MM.1S (cell line): ENCODE results near the gene GPR26.

Source experiments
- DNase-seq: peaks from one replicate; pipeline ENCODE4 v3.0.0-alpha.2; 2015
- H2AFZ ChIP-seq: fragments of 300-600 bp; sonication (generic); 2 replicates; pipeline ENCODE4 v1.6.0; 2016; ENCODE audit warnings: antibody characterized with exemption, low read length
- H3F3A ChIP-seq: fragments of 300-600 bp; sonication (generic); 2 replicates; pipeline ENCODE4 v1.6.1; 2016; ENCODE audit warnings: mild to moderate bottlenecking, antibody characterized with exemption, low read length, moderate library complexity, mixed read lengths; ENCODE audit not compliant: insufficient read depth
- H3K27ac ChIP-seq: fragments of 300-600 bp; sonication (generic); 2 replicates; pipeline ENCODE4 v1.5.1; 2016; ENCODE audit warnings: mild to moderate bottlenecking, low read length
- H3K27me3 ChIP-seq: fragments of 300-600 bp; sonication (generic); replicated peaks from 2 replicates; pipeline ENCODE4 v1.6.0; 2016; ENCODE audit warnings: low read length; ENCODE audit not compliant: insufficient read depth
- H3K36me3 ChIP-seq: fragments of 300-600 bp; sonication (generic); replicated peaks from 2 replicates; pipeline ENCODE4 v1.6.1; 2016; ENCODE audit warnings: mild to moderate bottlenecking, low read length, mixed read lengths; ENCODE audit not compliant: insufficient read depth
- H3K4me1 ChIP-seq: fragments of 300-600 bp; sonication (generic); 2 replicates; pipeline ENCODE4 v1.6.1; 2016; ENCODE audit warnings: low read length, mixed read lengths
- H3K4me2 ChIP-seq: fragments of 300-600 bp; sonication (generic); 2 replicates; pipeline ENCODE4 v1.6.0; 2016; ENCODE audit warnings: low read depth, low read length
- H3K4me3 ChIP-seq: fragments of 300-600 bp; sonication (generic); 2 replicates; pipeline ENCODE4 v1.5.1; 2016; ENCODE audit warnings: low read length, mixed read lengths
- H3K79me2 ChIP-seq: fragments of 300-600 bp; sonication (generic); 2 replicates; pipeline ENCODE4 v1.6.1; 2016; ENCODE audit warnings: mixed run types, low read length, mixed read lengths
- H3K9ac ChIP-seq: fragments of 300-600 bp; sonication (generic); 2 replicates; pipeline ENCODE4 v1.6.1; 2016; ENCODE audit warnings: low read length, mixed read lengths
- H3K9me2 ChIP-seq: fragments of 300-600 bp; sonication (generic); replicated peaks from 2 replicates; pipeline ENCODE4 v1.6.1; 2016; ENCODE audit warnings: mild to moderate bottlenecking, low read length, mixed read lengths; ENCODE audit not compliant: insufficient read depth
- H3K9me3 ChIP-seq: fragments of 300-600 bp; sonication (generic); replicated peaks from 2 replicates; pipeline ENCODE4 v1.6.1; 2016; ENCODE audit warnings: mild to moderate bottlenecking, low read length, mixed read lengths; ENCODE audit not compliant: insufficient read depth
- H4K20me1 ChIP-seq: fragments of 300-600 bp; sonication (generic); 2 replicates; pipeline ENCODE4 v1.6.1; 2016; ENCODE audit warnings: mild to moderate bottlenecking, low read length, moderate library complexity, mixed read lengths; ENCODE audit not compliant: insufficient read depth
- EZH2 ChIP-seq: fragments of 300-600 bp; sonication (generic); optimal IDR thresholded peaks from 2 replicates; pipeline ENCODE3; 2017; ENCODE audit warnings: low read depth, mild to moderate bottlenecking, antibody characterized with exemption, low read length, mixed read lengths
- EZH2phosphoT487 ChIP-seq: fragments of 300-600 bp; sonication (generic); IDR thresholded peaks from 2 replicates; pipeline ENCODE4 v1.6.1; 2018; ENCODE audit warnings: antibody characterized with exemption, low read length
- TF ChIP-seq, protein P1 (sequence below): fragments of 300-600 bp; sonication (generic); IDR thresholded peaks from 2 replicates; pipeline ENCODE4 v1.5.1; 2016; ENCODE audit warnings: antibody characterized with exemption, low read length, mixed read lengths

The GPR26 gene

DNA sequence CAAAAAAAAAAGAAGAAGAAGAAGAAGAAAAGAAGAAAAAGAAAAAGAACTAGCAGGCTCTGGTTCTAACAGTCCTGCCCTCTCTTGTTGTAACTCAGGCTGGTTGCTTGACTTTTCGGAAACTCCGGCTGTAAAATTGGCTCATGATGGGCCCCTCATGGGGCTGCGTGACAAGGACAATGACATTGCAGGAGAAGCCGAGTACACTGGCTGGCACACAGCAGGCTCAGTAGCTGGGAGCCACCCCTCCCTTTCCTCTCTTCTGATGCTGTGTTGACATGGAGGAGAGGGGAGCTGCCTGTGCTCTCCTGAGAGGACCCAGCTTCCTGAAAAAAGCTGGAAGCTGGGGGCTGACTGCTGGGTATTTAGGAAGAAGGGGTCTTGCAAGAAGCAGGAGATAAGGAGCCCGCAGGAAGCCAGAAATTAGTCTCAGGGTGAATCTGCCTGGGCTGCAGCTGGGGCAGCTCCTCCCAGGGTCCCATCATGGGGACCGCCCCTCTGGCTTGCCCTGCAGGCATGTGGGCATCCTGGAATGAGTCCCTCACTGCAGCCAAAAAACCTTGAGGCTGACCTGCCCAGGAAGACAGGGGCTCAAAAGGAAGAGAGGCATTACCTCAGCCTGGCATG, 14.6 kb upstream of the GPR26 start:
- Histone ChIP-seq H3K27ac (no peak overlapping the region), H3K4me3 (no peak overlapping the region), H2AFZ (no peak overlapping the region), H3K4me2 (no peak overlapping the region), H3F3A (no peaks in the 10 kb centered on the region), H3K36me3 (no peaks in the 10 kb centered on the region), H4K20me1 (no peaks in the 10 kb centered on the region), H3K79me2 (no peaks in the 10 kb centered on the region), H3K9ac (no peak overlapping the region), H3K9me2 (no peaks in the 10 kb centered on the region), H3K27me3 (0 out of 2 replicates have a peak, but pooled peaks cover 3% of the 10 kb centered on the region), H3K9me3 (no peaks in the 10 kb centered on the region), H3K4me1 (no peaks in the 10 kb centered on the region)
- TF ChIP-seq, protein P1, sequence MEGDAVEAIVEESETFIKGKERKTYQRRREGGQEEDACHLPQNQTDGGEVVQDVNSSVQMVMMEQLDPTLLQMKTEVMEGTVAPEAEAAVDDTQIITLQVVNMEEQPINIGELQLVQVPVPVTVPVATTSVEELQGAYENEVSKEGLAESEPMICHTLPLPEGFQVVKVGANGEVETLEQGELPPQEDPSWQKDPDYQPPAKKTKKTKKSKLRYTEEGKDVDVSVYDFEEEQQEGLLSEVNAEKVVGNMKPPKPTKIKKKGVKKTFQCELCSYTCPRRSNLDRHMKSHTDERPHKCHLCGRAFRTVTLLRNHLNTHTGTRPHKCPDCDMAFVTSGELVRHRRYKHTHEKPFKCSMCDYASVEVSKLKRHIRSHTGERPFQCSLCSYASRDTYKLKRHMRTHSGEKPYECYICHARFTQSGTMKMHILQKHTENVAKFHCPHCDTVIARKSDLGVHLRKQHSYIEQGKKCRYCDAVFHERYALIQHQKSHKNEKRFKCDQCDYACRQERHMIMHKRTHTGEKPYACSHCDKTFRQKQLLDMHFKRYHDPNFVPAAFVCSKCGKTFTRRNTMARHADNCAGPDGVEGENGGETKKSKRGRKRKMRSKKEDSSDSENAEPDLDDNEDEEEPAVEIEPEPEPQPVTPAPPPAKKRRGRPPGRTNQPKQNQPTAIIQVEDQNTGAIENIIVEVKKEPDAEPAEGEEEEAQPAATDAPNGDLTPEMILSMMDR, result no peak
- TF ChIP-seq EZH2 (no peak), EZH2phosphoT487 (no peak)
- DNase-seq, result no peak

DNA sequence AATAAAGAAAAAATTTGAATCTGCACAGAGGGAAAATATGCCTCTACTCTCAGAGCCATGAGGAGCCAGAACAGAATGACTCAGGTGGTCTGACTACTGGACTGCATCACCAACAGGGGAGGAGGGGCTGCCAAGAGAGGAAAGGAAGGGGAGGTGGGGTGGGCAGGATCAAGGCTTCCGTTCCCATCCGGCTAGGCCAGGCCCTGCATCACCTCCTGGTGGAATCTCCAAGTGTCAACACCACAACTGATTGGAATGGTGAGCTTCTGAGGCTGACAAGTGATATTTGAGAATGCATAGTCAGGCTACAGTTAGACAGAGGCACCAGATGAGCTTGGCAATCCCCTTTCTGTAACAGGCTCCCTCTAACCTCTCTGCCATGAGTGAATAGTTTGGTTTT, 10.4 kb upstream of the GPR26 start:
- Histone ChIP-seq H3K4me1 (no peaks in the 10 kb centered on the region), H3K9me3 (no peaks in the 10 kb centered on the region), H3K79me2 (no peaks in the 10 kb centered on the region), H3K9ac (no peak overlapping the region), H4K20me1 (no peaks in the 10 kb centered on the region), H2AFZ (no peak overlapping the region), H3K27me3 (no peaks in the 10 kb centered on the region), H3K4me2 (no peak overlapping the region), H3F3A (no peaks in the 10 kb centered on the region), H3K27ac (no peak overlapping the region), H3K4me3 (no peak overlapping the region), H3K9me2 (no peaks in the 10 kb centered on the region), H3K36me3 (no peaks in the 10 kb centered on the region)
- TF ChIP-seq, protein P1, result no peak
- no peak for TF ChIP-seq EZH2phosphoT487
- no peak for TF ChIP-seq EZH2
- DNase-seq, result no peak

DNA sequence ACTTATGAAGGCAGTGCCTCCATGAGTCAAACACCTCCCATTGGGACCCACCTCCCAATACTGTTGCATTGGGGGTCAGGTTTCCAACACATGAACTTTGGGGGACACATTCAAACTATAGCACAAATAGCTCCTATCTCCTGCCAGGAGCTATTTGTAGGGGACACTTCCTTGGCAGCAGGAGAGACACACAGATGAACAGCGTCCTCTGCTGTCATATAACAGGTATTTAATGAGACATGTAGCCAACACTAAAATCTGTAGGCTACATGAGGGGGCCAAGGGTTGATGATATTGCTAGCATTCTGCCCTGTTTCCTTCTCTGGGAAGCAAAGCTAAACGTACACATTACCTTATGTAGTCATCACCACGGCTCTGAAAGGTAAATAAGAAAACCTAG, 2.6 kb upstream of the GPR26 start:
- Histone ChIP-seq H3K4me1 (no peaks in the 10 kb centered on the region), H3K79me2 (no peaks in the 10 kb centered on the region), H4K20me1 (no peaks in the 10 kb centered on the region), H3K9me2 (no peaks in the 10 kb centered on the region), H3K9me3 (no peaks in the 10 kb centered on the region), H3K27me3 (no peaks in the 10 kb centered on the region), H3K36me3 (no peaks in the 10 kb centered on the region), H2AFZ (no peak overlapping the region), H3K27ac (no peak overlapping the region), H3K9ac (no peak overlapping the region), H3K4me3 (no peak overlapping the region), H3K4me2 (no peak overlapping the region), H3F3A (no peaks in the 10 kb centered on the region)
- no peak for DNase-seq
- TF ChIP-seq, protein P1, result no peak
- TF ChIP-seq EZH2 (no peak), EZH2phosphoT487 (no peak)
